ENCODE data around the gene TAPBP. TPM values are rescaled to one million over a fixed set of nuclear protein-coding genes. Genes with fewer than 3 reads are reported as not detected.
"Not testable (repeated sequence)": the region's sequence is repeated elsewhere in the genome, so short reads cannot be mapped to it uniquely, and the experiment has no call there.

TAPBP gene
- total and polyA plus RNA-seq, 2 donors (not counting 1 experiment from before 2014, with no cell fraction given), result 50.3 to 56.0 TPM

GRCh38 chr6:33288141-33288920 lies 25.5 kb downstream of the TAPBP start:
- Histone ChIP-seq H3K27ac (ENCODE audit: insufficient read depth, low read length) (peak overlapping the region; percentile 75), H3K9me3 (ENCODE audit: control insufficient read depth, insufficient read depth, low read depth, low read length) (no peaks in the 10 kb centered on the region), H2AFZ (ENCODE audit: low read length) (peak overlapping the region; percentile 92), H3K9ac (ENCODE audit: insufficient read depth, low read length) (peak overlapping the region; percentile 73), H3K4me3 (replicated peaks in 1 of 4; ENCODE audit: control extremely low read depth in 1 of 4, insufficient read depth in 1 of 4, low read depth in 3 of 4, low read length in 4 of 4) (peak overlapping the region; percentile 86 to 99 (median 94)), H3K79me2 (ENCODE audit: control insufficient read depth, insufficient read depth, low read length) (peaks cover 31% of the 10 kb centered on the region), H3K4me2 (ENCODE audit: extremely low read depth, insufficient read depth, low read length) (peak overlapping the region; percentile 100), H3K27me3 (ENCODE audit: control insufficient read depth, insufficient read depth, low read length) (no peaks in the 10 kb centered on the region), H3K4me1 (ENCODE audit: control insufficient read depth, extremely low read depth, insufficient read depth, low read length) (peaks cover 11% of the 10 kb centered on the region), H3K36me3 (ENCODE audit: control insufficient read depth, insufficient read depth, low read length) (peaks cover 25% of the 10 kb centered on the region), H4K20me1 (ENCODE audit: control insufficient read depth, extremely low read depth, insufficient read depth, low read length) (no peaks in the 10 kb centered on the region)
- TF ChIP-seq EZH2 (IDR thresholded peaks at IDR 0.05; ENCODE audit: low read length, missing control alignments) (no peak), CTCF (conservative IDR thresholded peaks at IDR 0.05 in 1 of 2, IDR thresholded peaks at IDR 0.05 in 1 of 2; ENCODE audit: low read depth in 1 of 2, low read length in 2 of 2) (no peak)
- DNase-seq (ENCODE audit: low read depth in 2 of 2), result no peak

DNA sequence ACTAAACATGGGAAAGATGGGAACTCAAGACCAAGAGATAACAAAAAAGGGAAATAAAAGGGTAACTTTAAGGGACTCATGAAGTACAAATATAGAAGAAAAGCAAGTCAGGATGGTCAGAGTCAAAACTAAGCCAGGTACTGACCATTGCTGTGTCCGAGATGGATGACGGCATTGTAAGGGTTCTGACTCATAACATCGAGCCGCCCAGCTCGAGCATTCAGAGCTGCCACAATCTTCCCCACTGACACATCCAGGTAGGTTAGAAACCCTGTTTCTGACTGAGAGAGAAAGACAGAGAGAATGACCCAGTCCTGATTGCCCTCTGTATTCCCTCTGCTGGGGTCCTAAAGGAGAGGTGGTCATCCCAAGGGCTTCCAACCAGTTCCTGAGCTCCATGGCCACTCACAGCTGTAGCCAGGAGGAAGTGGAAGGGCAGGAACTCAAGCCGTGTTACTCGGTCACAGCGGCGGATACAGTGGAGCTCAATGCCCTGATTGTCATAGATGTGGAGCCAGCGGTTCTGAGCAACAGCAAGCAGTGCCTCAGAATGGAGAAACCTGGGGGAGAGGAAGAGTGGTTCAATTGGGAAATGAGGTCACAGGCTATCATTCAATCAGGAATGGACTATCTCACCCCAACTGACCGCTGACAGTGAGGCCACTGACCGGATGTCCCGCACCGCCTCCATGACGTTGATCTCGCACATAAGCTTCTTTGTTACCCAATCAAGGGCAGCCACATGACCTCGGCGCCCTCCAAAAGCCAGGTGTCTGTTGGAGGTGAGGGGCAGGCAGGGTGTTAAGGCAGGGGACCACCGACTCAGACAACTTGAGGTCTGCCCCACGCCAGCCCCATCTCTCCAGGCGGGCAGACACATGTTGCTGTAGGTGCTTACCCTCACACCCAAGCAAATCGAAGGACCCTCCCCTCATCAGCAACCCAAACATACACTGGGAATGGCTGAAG lies 26.6 kb downstream of the TAPBP start:
- DNase-seq (ENCODE audit: low read depth in 2 of 2), result no peak
- TF ChIP-seq CTCF (conservative IDR thresholded peaks at IDR 0.05 in 1 of 2, IDR thresholded peaks at IDR 0.05 in 1 of 2; ENCODE audit: low read depth in 1 of 2, low read length in 2 of 2), result no peak
- TF ChIP-seq EZH2 (IDR thresholded peaks at IDR 0.05; ENCODE audit: low read length, missing control alignments), result no peak
- no peak overlapping the region for H3K9ac ChIP-seq (ENCODE audit: insufficient read depth, low read length)
- H3K4me3 ChIP-seq (replicated peaks in 1 of 4; ENCODE audit: control extremely low read depth in 1 of 4, insufficient read depth in 1 of 4, low read depth in 3 of 4, low read length in 4 of 4), result no peak overlapping the region
- H3K9me3 ChIP-seq (ENCODE audit: control insufficient read depth, insufficient read depth, low read depth, low read length), result no peaks in the 10 kb centered on the region
- H3K4me2 ChIP-seq (ENCODE audit: extremely low read depth, insufficient read depth, low read length), result no peak overlapping the region
- H3K4me1 ChIP-seq (ENCODE audit: control insufficient read depth, extremely low read depth, insufficient read depth, low read length), result peaks cover 11% of the 10 kb centered on the region
- no peak overlapping the region for H3K27ac ChIP-seq (ENCODE audit: insufficient read depth, low read length)
- no peaks in the 10 kb centered on the region for H4K20me1 ChIP-seq (ENCODE audit: control insufficient read depth, extremely low read depth, insufficient read depth, low read length)
- no peaks in the 10 kb centered on the region for H3K27me3 ChIP-seq (ENCODE audit: control insufficient read depth, insufficient read depth, low read length)
- peaks cover 31% of the 10 kb centered on the region for H3K79me2 ChIP-seq (ENCODE audit: control insufficient read depth, insufficient read depth, low read length)
- H2AFZ ChIP-seq (ENCODE audit: low read length), result no peak overlapping the region
- peaks cover 24% of the 10 kb centered on the region for H3K36me3 ChIP-seq (ENCODE audit: control insufficient read depth, insufficient read depth, low read length)

GRCh38 chr6:33285214-33285613 lies 28.7 kb downstream of the TAPBP start:
- Histone ChIP-seq H3K36me3 (ENCODE audit: control insufficient read depth, insufficient read depth, low read length) (peaks cover 24% of the 10 kb centered on the region), H3K79me2 (ENCODE audit: control insufficient read depth, insufficient read depth, low read length) (peaks cover 27% of the 10 kb centered on the region)
- H3K9me3 ChIP-seq (ENCODE audit: control insufficient read depth, insufficient read depth, low read depth, low read length); H3K4me2 ChIP-seq (ENCODE audit: extremely low read depth, insufficient read depth, low read length); H2AFZ ChIP-seq (ENCODE audit: low read length); H3K4me1 ChIP-seq (ENCODE audit: control insufficient read depth, extremely low read depth, insufficient read depth, low read length); H3K27ac ChIP-seq (ENCODE audit: insufficient read depth, low read length); H3K27me3 ChIP-seq (ENCODE audit: control insufficient read depth, insufficient read depth, low read length); H4K20me1 ChIP-seq (ENCODE audit: control insufficient read depth, extremely low read depth, insufficient read depth, low read length); H3K9ac ChIP-seq (ENCODE audit: insufficient read depth, low read length); DNase-seq (ENCODE audit: low read depth in 2 of 2); H3K4me3 ChIP-seq (replicated peaks in 1 of 4; ENCODE audit: control extremely low read depth in 1 of 4, insufficient read depth in 1 of 4, low read depth in 3 of 4, low read length in 4 of 4): not testable (repeated sequence)

All from fibroblast of lung (primary cell).